A549 (cell line): ENCODE results near the gene DSG3.

ENCODE experiments used
- CTCF ChIP-seq: fragments of >200 bp; sonication (Bioruptor Twin); formaldehyde crosslinking; IDR thresholded peaks from 3 replicates; pipeline ENCODE4 v1.5.1; 2016
- PBX3 ChIP-seq: IDR thresholded peaks from 2 replicates; pipeline ENCODE4 v1.6.1; 2012
- RFX5 ChIP-seq: fragments of 450-650 bp; IDR thresholded peaks from 2 replicates; pipeline ENCODE4 v1.7.1; 2014; ENCODE audit warnings: antibody characterized with exemption, mild to moderate bottlenecking, moderate library complexity
- SMC3 ChIP-seq: fragments of >200 bp; sonication (Bioruptor Twin); formaldehyde crosslinking; IDR thresholded peaks from 3 replicates; pipeline ENCODE4 v1.6.1; 2018; ENCODE audit warnings: inconsistent platforms
- USF2 ChIP-seq: fragments of 450-650 bp; IDR thresholded peaks from 2 replicates; pipeline ENCODE4 v1.6.1; 2014; ENCODE audit warnings: antibody characterized with exemption

- TF ChIP-seq CTCF (no peak), SMC3 (no peak), RFX5 (no peak), PBX3 (no peak), USF2 (no peak)
Measured at GRCh38 chr18:31440787-31441186, 6.8 kb upstream of the DSG3 start.
